HG03520 (cell line): Measurements from ENCODE around the gene SLC28A1.

ENCODE experiments used
- ATAC-seq: cut with Tn5 transposase; IDR thresholded peaks from one replicate; pipeline ENCODE4 v1.9.1; 2021; ENCODE audit warnings: mild to moderate bottlenecking, moderate library complexity; ENCODE audit not compliant: unreplicated experiment

The SLC28A1 gene

GRCh38 chr15:84960391-84961113 is 76.1 kb downstream of the SLC28A1 start:
- no peak for ATAC-seq

GRCh38 chr15:84961114-84961452 is 76.6 kb downstream of the SLC28A1 start:
- ATAC-seq: no peak

- no peak for ATAC-seq
These were observed 77.2 kb downstream of the SLC28A1 start for GRCh38 chr15:84961707-84962106.

GRCh38 chr15:84962955-84963354 is 78.5 kb downstream of the SLC28A1 start:
- ATAC-seq: no peak

- no peak for ATAC-seq
These were observed 82.9 kb downstream of the SLC28A1 start for GRCh38 chr15:84967380-84967779.

GRCh38 chr15:84968301-84968700 is 83.8 kb downstream of the SLC28A1 start:
- ATAC-seq: no peak

GRCh38 chr15:84969257-84969656 is 84.8 kb downstream of the SLC28A1 start:
- no peak for ATAC-seq

- ATAC-seq: no peak
These were observed 86.4 kb downstream of the SLC28A1 start for GRCh38 chr15:84970843-84971242.

GRCh38 chr15:84973492-84974460 is 89.3 kb downstream of the SLC28A1 start:
- ATAC-seq: no peak

- no peak for ATAC-seq
These were observed 91.4 kb downstream of the SLC28A1 start for GRCh38 chr15:84975871-84976351.

- ATAC-seq: no peak
These were observed 92.4 kb downstream of the SLC28A1 start for GRCh38 chr15:84976746-84977345.

GRCh38 chr15:84979651-84980050 is 95.2 kb downstream of the SLC28A1 start:
- ATAC-seq: no peak

GRCh38 chr15:84980196-84981053 is 96.0 kb downstream of the SLC28A1 start:
- ATAC-seq: peak; percentile 44

- ATAC-seq: peak; percentile 52
These were observed 96.7 kb downstream of the SLC28A1 start for GRCh38 chr15:84981054-84981710.

- ATAC-seq: peak; percentile 11
These were observed 97.3 kb downstream of the SLC28A1 start, which contains the start of gene PDE8A for GRCh38 chr15:84981711-84982300. Gene PDE8A (plus strand): TSS chr15:84981856. CDS start chr15:84982163, 307 bp downstream.

GRCh38 chr15:84982301-84982920 is 97.9 kb downstream of the SLC28A1 start:
- ATAC-seq: peak; percentile 1

GRCh38 chr15:84983294-84983693 is 98.8 kb downstream of the SLC28A1 start:
- no peak for ATAC-seq

- no peak for ATAC-seq
These were observed 99.2 kb downstream of the SLC28A1 start for GRCh38 chr15:84983711-84984110.

GRCh38 chr15:84985158-84985557 is 100.7 kb downstream of the SLC28A1 start:
- no peak for ATAC-seq
